ENCODE results near the gene TSPAN13.

The TSPAN13 gene

DNA sequence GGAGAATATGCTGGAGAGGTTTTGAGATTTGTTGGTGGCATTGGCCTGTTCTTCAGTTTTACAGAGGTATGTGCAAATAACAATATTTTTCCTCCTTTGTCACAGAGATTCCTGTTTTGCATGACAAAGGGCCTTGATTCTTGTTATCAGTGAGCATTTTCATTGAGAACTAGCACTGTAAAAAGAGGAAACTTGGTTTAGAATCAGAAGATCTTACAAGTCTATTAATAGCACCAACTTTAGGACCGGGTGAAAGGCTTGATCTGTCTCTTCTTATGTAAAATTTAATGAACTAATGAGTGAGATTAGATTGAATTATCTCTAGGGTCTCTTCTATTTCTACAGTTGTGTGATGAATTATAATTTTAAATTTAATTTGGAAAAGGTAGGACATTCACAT lies 25.5 kb downstream of the TSPAN13 start:
- Histone ChIP-seq H3K36me3 (ENCODE audit: insufficient read depth, low read depth, low read length) (0 out of 2 replicates have a peak, but pooled peaks cover 4% of the 10 kb centered on the region), H3K4me1 (ENCODE audit: insufficient read depth, low read length) (peaks cover 18% of the 10 kb centered on the region), H3K9ac (ENCODE audit: low read depth, low read length) (no peak overlapping the region), H3K4me3 (ENCODE audit: low read length) (no peak overlapping the region), H3K27ac (ENCODE audit: low read length) (no peak overlapping the region), H3K27me3 (ENCODE audit: insufficient read depth, low read length) (no peaks in the 10 kb centered on the region), H3K9me3 (ENCODE audit: insufficient read depth, low read depth, low read length) (no peaks in the 10 kb centered on the region)

DNA sequence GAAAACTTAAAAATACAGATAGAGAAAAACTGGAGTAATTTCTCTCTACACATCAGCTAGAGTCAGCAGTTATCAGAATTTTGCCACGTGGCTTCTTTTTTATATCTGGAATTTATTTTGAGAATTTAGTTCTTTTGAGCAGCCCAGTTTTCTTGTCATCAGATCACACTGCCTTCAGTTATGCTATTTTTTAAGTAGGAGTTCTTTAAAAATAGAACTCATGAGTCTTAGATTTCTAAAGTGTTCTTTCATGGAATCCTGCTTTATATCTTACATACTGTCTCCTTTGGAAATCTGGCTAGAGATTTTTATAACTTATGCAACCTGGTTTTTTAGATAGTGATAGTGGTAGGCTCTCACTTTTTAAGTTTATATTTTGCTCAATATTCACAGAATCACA lies 27.0 kb downstream of the TSPAN13 start:
- H3K27ac ChIP-seq (ENCODE audit: low read length): no peak overlapping the region
- H3K9ac ChIP-seq (ENCODE audit: low read depth, low read length): no peak overlapping the region
- H3K36me3 ChIP-seq (ENCODE audit: insufficient read depth, low read depth, low read length): 0 out of 2 replicates have a peak, but pooled peaks cover 4% of the 10 kb centered on the region
- H3K4me1 ChIP-seq (ENCODE audit: insufficient read depth, low read length): peaks cover 18% of the 10 kb centered on the region
- H3K9me3 ChIP-seq (ENCODE audit: insufficient read depth, low read depth, low read length): no peaks in the 10 kb centered on the region
- no peak overlapping the region for H3K4me3 ChIP-seq (ENCODE audit: low read length)
- no peaks in the 10 kb centered on the region for H3K27me3 ChIP-seq (ENCODE audit: insufficient read depth, low read length)

DNA sequence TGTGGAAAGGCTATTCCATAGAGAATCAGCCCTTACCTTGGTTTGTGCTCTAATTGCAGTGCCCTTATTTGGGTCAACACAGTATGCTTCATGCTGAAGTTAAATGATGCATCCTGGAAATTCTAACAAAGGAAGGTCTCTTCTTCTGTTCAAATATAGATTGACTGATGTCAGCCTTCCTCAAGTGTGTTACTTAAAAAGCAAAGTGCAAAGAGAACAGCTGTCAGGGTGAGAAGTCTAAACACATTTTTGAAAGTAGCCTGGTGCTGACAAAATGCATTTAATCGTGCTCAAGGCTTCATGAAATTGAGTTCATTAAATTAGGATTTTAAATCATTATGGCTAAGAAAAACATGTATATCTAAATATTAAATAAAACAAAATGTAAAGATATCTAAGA lies 31.8 kb downstream of the TSPAN13 start:
- Histone ChIP-seq H3K9me3 (ENCODE audit: insufficient read depth, low read depth, low read length) (no peaks in the 10 kb centered on the region), H3K36me3 (ENCODE audit: insufficient read depth, low read depth, low read length) (0 out of 2 replicates have a peak, but pooled peaks cover 4% of the 10 kb centered on the region), H3K27ac (ENCODE audit: low read length) (no peak overlapping the region)

DNA sequence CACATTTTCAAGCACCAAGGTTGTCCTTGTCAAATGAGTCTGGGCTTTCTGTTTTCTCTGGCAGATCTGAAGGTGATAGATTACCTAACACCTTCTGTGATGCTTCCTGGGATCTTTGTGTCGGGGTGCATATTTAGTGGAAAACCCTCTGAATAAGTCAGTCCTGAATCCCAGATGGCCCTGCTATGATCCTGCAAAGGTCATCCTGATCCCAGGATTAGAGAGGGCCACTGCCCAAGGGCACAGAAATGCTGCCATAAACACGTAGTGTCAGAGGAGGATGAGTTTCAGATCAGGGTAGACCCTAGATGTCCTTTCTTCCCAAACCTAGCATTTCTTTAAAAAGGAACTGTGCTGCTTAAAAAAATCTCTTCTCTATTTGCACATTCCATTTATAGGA lies 32.3 kb downstream of the TSPAN13 start:
- Histone ChIP-seq H3K9ac (ENCODE audit: low read depth, low read length) (no peak overlapping the region), H3K9me3 (ENCODE audit: insufficient read depth, low read depth, low read length) (no peaks in the 10 kb centered on the region), H3K27ac (ENCODE audit: low read length) (no peak overlapping the region), H3K4me1 (ENCODE audit: insufficient read depth, low read length) (peaks cover 2% of the 10 kb centered on the region; the same call in 1 of the 2 replicates), H3K36me3 (ENCODE audit: insufficient read depth, low read depth, low read length) (0 out of 2 replicates have a peak, but pooled peaks cover 4% of the 10 kb centered on the region), H3K4me3 (ENCODE audit: low read length) (no peak overlapping the region), H3K27me3 (ENCODE audit: insufficient read depth, low read length) (no peaks in the 10 kb centered on the region)

More for the DNA sequence above, 31.8 kb downstream of the TSPAN13 start:
- H3K27me3 ChIP-seq (ENCODE audit: insufficient read depth, low read length): no peaks in the 10 kb centered on the region
- H3K9ac ChIP-seq (ENCODE audit: low read depth, low read length): no peak overlapping the region
- no peak overlapping the region for H3K4me3 ChIP-seq (ENCODE audit: low read length)
- peaks cover 2% of the 10 kb centered on the region; the same call in 1 of the 2 replicates for H3K4me1 ChIP-seq (ENCODE audit: insufficient read depth, low read length)

DNA sequence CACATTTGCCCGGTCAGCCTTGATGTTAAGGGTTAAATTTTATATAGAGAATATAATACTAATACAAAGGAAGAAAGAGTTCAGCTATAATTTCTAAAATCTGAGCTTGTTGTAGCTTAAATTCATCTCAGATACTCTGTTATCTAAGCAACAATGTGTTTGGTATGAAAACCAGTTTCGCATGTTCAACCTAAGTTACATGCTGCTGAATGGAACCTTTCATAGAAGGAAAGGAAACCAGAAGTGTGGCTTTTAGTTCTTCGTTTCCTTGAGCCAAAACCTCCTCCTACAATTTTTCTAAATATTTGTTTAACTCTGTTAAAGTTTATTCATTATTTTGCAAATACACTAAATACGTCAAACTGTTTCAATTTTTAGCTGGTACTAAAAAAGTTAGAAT lies 32.7 kb downstream of the TSPAN13 start:
- Histone ChIP-seq H3K27me3 (ENCODE audit: insufficient read depth, low read length) (no peaks in the 10 kb centered on the region), H3K9ac (ENCODE audit: low read depth, low read length) (no peak overlapping the region), H3K4me3 (ENCODE audit: low read length) (no peak overlapping the region), H3K36me3 (ENCODE audit: insufficient read depth, low read depth, low read length) (0 out of 2 replicates have a peak, but pooled peaks cover 4% of the 10 kb centered on the region), H3K9me3 (ENCODE audit: insufficient read depth, low read depth, low read length) (no peaks in the 10 kb centered on the region), H3K27ac (ENCODE audit: low read length) (no peak overlapping the region), H3K4me1 (ENCODE audit: insufficient read depth, low read length) (peaks cover 2% of the 10 kb centered on the region; the same call in 1 of the 2 replicates)

DNA sequence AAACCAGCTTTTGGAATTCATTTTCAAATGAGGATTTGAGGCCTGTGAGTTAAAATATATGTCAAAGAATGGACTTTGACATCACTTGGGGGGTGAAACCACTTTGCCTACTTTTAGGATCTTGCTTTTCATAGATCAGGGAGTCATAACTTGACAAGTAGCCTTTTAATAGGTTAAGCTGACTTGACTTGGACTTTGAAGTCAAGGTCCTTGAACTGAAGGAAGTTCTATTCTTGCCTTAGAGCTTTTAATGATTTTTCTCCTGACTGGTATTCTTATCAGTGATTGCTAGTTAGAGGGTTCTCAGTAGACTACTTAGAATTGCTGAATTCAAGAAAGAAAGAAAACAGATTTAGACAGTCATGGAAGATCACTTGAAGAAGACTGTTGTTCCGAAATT lies 33.6 kb downstream of the TSPAN13 start:
- Histone ChIP-seq H3K4me3 (ENCODE audit: low read length) (no peak overlapping the region), H3K9me3 (ENCODE audit: insufficient read depth, low read depth, low read length) (no peaks in the 10 kb centered on the region), H3K4me1 (ENCODE audit: insufficient read depth, low read length) (peaks cover 2% of the 10 kb centered on the region; the same call in 1 of the 2 replicates), H3K27me3 (ENCODE audit: insufficient read depth, low read length) (no peaks in the 10 kb centered on the region), H3K27ac (ENCODE audit: low read length) (no peak overlapping the region), H3K9ac (ENCODE audit: low read depth, low read length) (no peak overlapping the region), H3K36me3 (ENCODE audit: insufficient read depth, low read depth, low read length) (0 out of 2 replicates have a peak, but pooled peaks cover 4% of the 10 kb centered on the region)

DNA sequence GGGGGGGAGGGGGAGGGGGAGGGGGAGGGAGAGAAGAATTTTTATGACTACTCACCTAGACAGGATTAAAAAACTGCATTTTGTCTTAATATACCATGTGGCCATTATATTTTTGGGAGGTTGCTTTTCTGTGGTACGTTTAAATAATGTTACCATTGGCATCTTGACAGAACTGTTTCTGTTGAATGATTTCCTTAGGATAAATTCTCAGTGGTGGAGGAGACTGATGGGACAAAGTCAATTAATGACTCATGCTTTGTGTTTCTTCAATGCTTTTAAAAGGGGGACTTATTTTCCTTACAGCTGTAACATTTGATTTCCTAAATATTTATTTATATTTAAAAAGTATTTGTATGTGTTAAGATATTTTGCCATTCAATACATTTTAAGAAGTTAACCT lies 37.5 kb downstream of the TSPAN13 start:
- Histone ChIP-seq H3K4me1 (ENCODE audit: insufficient read depth, low read length) (no peaks in the 10 kb centered on the region), H3K27me3 (ENCODE audit: insufficient read depth, low read length) (no peaks in the 10 kb centered on the region), H3K27ac (ENCODE audit: low read length) (no peak overlapping the region), H3K36me3 (ENCODE audit: insufficient read depth, low read depth, low read length) (no peaks in the 10 kb centered on the region), H3K4me3 (ENCODE audit: low read length) (no peak overlapping the region), H3K9me3 (ENCODE audit: insufficient read depth, low read depth, low read length) (no peaks in the 10 kb centered on the region), H3K9ac (ENCODE audit: low read depth, low read length) (no peak overlapping the region)

DNA sequence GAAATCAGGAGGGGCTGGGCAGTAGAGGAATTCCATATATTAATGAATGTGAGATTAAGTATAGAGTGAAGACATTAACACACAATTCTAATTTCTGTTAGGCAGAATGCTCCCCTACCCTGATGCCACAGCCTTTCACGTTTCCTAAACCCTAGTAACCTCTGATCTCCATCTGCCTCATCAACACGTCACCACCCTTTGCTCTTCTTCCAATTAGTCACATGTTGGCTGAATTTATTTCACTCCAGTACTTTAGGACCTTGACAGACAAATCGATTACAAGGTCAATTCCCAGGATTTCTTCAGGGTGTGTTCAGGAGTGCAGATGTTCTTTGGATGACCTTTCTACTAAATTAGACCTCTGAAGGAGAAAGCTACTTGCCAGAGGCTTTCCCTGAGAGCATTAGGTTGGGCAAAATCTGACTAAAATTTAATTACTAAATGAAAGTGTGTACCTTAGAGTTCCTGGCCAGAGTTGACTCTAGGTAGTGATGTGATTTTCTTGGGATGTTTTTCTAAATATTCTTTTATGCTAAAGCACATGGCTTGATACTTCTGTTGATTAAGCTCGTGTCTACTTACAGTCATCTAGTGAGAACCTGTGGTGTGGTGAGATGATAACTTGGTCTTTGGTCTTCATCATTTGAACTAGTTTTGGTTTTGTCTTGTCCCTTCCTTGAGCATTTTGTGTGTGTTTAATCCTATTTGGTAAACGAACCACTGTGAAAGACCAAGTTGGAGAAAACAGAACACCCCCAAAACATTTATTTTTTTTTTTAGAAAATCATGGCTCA lies 38.5 kb downstream of the TSPAN13 start:
- Histone ChIP-seq H3K9ac (ENCODE audit: low read depth, low read length) (no peak overlapping the region), H3K9me3 (ENCODE audit: insufficient read depth, low read depth, low read length) (no peaks in the 10 kb centered on the region), H3K4me1 (ENCODE audit: insufficient read depth, low read length) (no peaks in the 10 kb centered on the region), H3K27ac (ENCODE audit: low read length) (no peak overlapping the region), H3K27me3 (ENCODE audit: insufficient read depth, low read length) (no peaks in the 10 kb centered on the region), H3K36me3 (ENCODE audit: insufficient read depth, low read depth, low read length) (no peaks in the 10 kb centered on the region), H3K4me3 (ENCODE audit: low read length) (no peak overlapping the region)

DNA sequence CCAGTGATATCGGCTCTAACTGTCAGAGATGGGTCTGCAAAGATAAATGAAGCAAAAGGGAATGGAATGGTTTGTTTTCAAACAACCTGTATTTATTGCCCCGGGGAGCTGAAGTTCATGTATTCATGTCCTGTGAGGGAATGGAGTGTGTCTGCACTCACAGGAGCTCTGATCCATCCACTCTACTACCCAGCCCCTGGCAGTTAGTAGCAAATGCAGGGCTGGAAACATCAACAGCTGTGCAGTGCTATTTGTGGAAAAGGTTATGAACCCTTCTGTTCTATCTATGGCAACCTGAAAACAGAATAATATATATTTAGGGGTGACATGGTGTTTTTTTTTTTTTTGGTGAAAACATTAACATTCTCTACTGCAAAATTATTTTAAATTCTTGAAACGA lies 41.4 kb downstream of the TSPAN13 start:
- Histone ChIP-seq H3K36me3 (ENCODE audit: insufficient read depth, low read depth, low read length) (no peaks in the 10 kb centered on the region), H3K27me3 (ENCODE audit: insufficient read depth, low read length) (no peaks in the 10 kb centered on the region), H3K27ac (ENCODE audit: low read length) (no peak overlapping the region), H3K4me1 (ENCODE audit: insufficient read depth, low read length) (no peaks in the 10 kb centered on the region), H3K4me3 (ENCODE audit: low read length) (no peak overlapping the region), H3K9ac (ENCODE audit: low read depth, low read length) (no peak overlapping the region), H3K9me3 (ENCODE audit: insufficient read depth, low read depth, low read length) (no peaks in the 10 kb centered on the region)

DNA sequence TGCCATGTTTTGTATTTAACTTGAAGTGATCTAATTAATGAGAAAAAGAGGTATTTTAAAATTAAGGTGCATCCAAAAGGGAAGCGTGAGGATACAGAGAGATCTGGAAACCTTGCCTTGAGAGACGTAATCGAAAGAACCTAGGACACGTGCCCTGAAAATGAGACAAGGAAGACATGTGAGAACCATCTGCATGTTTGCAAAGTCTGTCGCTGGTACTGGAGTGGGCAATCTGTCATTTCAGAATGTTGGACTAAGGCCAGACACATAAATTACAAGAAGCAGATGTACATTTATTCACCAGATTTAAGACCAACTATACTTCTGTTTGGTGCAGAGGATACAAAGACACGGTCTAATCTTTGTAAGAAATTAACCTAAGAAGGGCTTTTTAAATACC lies 42.1 kb downstream of the TSPAN13 start:
- no peaks in the 10 kb centered on the region for H3K27me3 ChIP-seq (ENCODE audit: insufficient read depth, low read length)
- no peaks in the 10 kb centered on the region for H3K9me3 ChIP-seq (ENCODE audit: insufficient read depth, low read depth, low read length)
- H3K4me1 ChIP-seq (ENCODE audit: insufficient read depth, low read length): no peaks in the 10 kb centered on the region
- no peak overlapping the region for H3K9ac ChIP-seq (ENCODE audit: low read depth, low read length)
- H3K36me3 ChIP-seq (ENCODE audit: insufficient read depth, low read depth, low read length): no peaks in the 10 kb centered on the region
- no peak overlapping the region for H3K27ac ChIP-seq (ENCODE audit: low read length)
- H3K4me3 ChIP-seq (ENCODE audit: low read length): no peak overlapping the region

DNA sequence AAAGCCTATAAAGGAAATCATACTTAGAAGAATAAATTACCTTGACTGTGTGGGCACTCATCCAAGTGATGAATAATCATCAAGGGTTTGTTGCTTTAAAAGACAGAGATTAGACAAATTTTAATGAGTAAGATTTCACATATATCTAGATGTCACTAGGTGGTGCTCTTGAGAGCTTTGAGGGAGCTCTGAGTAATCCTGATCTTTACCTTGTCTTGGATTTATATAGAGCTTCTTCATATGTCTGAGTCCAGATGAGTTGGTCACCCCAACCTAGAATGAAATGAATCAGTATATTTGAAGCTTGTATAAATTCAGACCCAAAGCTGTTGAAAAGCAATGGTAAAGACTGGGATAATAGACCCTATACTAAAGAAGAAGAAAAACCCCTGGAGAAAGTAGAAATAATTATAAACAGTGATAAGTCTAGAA lies 47.6 kb downstream of the TSPAN13 start:
- Histone ChIP-seq H3K9ac (ENCODE audit: low read depth, low read length) (no peak overlapping the region), H3K36me3 (ENCODE audit: insufficient read depth, low read depth, low read length) (no peaks in the 10 kb centered on the region), H3K4me1 (ENCODE audit: insufficient read depth, low read length) (no peaks in the 10 kb centered on the region), H3K4me3 (ENCODE audit: low read length) (no peak overlapping the region), H3K27me3 (ENCODE audit: insufficient read depth, low read length) (no peaks in the 10 kb centered on the region), H3K27ac (ENCODE audit: low read length) (no peak overlapping the region), H3K9me3 (ENCODE audit: insufficient read depth, low read depth, low read length) (no peaks in the 10 kb centered on the region)

DNA sequence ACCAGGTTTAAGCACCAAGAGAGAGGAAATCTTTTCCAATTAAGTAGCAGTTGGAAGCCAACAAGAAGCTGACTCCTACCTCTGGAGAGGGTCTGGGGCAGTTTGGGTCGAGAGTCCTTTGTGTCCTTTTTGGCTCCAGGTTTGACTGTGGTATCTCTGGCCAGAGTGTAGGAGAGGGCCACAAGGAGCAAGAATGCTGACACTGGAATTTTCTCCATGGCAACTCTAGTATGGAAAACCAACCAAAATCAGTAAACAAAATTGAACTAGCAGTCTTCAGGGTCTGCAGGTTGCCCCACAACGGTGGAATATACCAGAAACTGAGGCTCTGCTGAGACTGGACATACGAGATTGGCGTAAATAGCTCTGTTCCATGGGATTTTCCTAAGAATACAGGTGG lies 48.0 kb downstream of the TSPAN13 start:
- H3K9me3 ChIP-seq (ENCODE audit: insufficient read depth, low read depth, low read length): no peaks in the 10 kb centered on the region
- H3K4me3 ChIP-seq (ENCODE audit: low read length): no peak overlapping the region
- no peaks in the 10 kb centered on the region for H3K27me3 ChIP-seq (ENCODE audit: insufficient read depth, low read length)
- H3K4me1 ChIP-seq (ENCODE audit: insufficient read depth, low read length): no peaks in the 10 kb centered on the region
- no peaks in the 10 kb centered on the region for H3K36me3 ChIP-seq (ENCODE audit: insufficient read depth, low read depth, low read length)
- H3K27ac ChIP-seq (ENCODE audit: low read length): no peak overlapping the region
- H3K9ac ChIP-seq (ENCODE audit: low read depth, low read length): no peak overlapping the region

Measured in iPS-20b (cell line).